Measurements from ENCODE around the gene AOAH. TPM values are rescaled to one million over a fixed set of nuclear protein-coding genes. Genes with fewer than 3 reads are reported as not detected.

The AOAH gene
- total and polyA plus RNA-seq, 2 experiments from 2014 or later, result not detected

DNA sequence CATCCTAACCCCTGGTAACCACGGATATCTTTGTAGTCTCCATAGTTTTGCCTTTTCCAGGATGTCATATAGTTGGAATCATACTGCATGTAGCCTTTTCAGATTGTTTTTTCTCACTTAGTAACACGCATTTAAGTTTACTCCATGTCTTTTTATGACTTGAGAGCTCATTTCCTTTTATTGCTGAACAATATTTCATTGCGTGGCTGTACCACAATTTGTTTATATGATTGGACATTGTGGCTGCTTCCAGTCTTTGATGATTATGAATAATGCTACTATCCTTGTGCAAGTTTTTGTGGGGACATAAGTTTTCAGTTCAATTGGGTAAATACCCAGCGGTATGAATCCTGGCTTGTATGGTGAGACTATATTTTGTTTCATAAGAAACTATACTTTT, 60.8 kb downstream of the AOAH start:
- H3K4me1 ChIP-seq (ENCODE audit: low read depth), result peaks cover 19% of the 10 kb centered on the region
- H3K36me3 ChIP-seq, result no peaks in the 10 kb centered on the region
- H3K27ac ChIP-seq, result no peak overlapping the region
- no peak overlapping the region for H3K4me3 ChIP-seq
- H3K27me3 ChIP-seq, result no peaks in the 10 kb centered on the region
- TF ChIP-seq, protein P1, sequence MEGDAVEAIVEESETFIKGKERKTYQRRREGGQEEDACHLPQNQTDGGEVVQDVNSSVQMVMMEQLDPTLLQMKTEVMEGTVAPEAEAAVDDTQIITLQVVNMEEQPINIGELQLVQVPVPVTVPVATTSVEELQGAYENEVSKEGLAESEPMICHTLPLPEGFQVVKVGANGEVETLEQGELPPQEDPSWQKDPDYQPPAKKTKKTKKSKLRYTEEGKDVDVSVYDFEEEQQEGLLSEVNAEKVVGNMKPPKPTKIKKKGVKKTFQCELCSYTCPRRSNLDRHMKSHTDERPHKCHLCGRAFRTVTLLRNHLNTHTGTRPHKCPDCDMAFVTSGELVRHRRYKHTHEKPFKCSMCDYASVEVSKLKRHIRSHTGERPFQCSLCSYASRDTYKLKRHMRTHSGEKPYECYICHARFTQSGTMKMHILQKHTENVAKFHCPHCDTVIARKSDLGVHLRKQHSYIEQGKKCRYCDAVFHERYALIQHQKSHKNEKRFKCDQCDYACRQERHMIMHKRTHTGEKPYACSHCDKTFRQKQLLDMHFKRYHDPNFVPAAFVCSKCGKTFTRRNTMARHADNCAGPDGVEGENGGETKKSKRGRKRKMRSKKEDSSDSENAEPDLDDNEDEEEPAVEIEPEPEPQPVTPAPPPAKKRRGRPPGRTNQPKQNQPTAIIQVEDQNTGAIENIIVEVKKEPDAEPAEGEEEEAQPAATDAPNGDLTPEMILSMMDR (IDR thresholded peaks at IDR 0.05; ENCODE audit: low read depth, low read length), result no peak
- no peaks in the 10 kb centered on the region for H3K9me3 ChIP-seq (ENCODE audit: low read depth)
- DNase-seq (ENCODE audit: low read depth in 1 of 2, low spot score in 1 of 2), result no peak

DNA sequence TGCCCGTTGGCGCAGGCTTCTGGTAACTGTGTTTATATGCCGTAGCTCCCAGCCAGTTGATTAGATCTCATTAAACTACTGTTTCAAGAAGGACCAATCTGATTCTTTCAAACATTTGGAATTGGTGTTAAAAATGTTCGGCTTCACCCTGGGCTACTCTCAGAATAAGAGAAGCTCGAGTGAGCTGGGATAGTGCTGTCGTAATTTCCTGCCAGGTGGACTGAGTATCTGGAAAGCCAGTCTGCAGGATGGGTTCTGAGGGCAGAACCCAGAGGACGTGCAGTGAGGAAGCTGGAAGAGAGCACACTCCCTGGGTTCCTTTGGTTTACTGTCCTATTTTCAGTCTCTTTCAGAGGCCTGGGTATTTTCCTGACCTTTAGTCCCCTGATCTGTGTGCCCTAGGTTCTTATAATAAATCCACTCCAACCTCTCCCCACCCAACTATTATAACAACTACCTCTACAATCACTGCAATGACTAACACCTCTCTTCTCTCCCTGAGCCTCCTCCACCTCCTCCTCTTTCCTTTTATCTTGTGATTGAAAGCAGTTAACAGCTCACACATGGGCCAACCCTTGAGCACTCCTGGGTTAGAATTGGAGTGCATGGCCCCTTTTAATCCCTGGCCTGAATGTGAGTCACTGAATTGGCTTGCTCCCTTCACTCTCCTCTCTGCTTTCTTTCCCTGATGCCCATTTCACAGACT, 63.0 kb downstream of the AOAH start:
- no peak overlapping the region for H3K4me3 ChIP-seq
- H3K27ac ChIP-seq, result peak overlapping the region; percentile 26
- DNase-seq (ENCODE audit: low read depth in 1 of 2, low spot score in 1 of 2), result peak in 1 of 2 donors; percentile 34
- no peaks in the 10 kb centered on the region for H3K36me3 ChIP-seq
- H3K4me1 ChIP-seq (ENCODE audit: low read depth), result peaks cover 19% of the 10 kb centered on the region
- H3K27me3 ChIP-seq, result no peaks in the 10 kb centered on the region
- H3K9me3 ChIP-seq (ENCODE audit: low read depth), result no peaks in the 10 kb centered on the region
- TF ChIP-seq, protein P1 (IDR thresholded peaks at IDR 0.05; ENCODE audit: low read depth, low read length), result no peak

DNA sequence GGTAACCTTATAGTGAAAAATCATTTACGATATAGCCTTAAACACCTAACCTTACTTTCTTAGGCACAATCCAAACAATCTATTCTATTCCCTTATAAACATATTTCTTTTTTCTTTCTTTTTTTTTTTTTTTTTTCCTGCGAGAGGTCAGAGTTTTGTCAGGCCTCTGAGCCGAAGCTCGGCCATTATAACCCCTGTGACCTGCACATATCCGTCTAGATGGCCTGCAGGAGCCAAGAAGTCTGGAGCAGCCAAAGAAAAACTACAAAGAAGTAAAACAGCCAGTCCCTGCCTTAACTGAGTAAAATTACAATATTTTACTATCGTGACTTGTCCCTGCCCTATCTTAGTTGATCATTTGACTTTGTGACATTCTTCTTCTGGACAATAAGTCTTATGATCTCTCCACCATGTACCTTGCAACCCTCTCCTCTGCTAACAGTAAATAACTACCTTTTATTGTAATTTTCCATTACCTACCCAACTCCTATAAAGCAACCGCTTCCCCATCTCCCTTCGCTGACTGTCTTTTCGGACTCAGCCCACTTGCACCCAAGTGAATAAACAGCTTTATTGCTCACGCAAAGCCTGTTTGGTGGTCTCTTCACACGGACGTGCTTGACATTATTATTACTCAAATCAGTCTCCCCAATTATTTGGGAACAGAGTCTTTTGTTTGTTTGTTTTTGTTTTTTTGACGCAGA, 64.5 kb downstream of the AOAH start:
- Histone ChIP-seq H3K27ac (no peak overlapping the region), H3K4me3 (no peak overlapping the region), H3K27me3 (no peaks in the 10 kb centered on the region), H3K4me1 (ENCODE audit: low read depth) (peaks cover 19% of the 10 kb centered on the region), H3K9me3 (ENCODE audit: low read depth) (no peaks in the 10 kb centered on the region), H3K36me3 (no peaks in the 10 kb centered on the region)
- TF ChIP-seq, protein P1 (IDR thresholded peaks at IDR 0.05; ENCODE audit: low read depth, low read length), result no peak
- no peak for DNase-seq (ENCODE audit: low read depth in 1 of 2, low spot score in 1 of 2)

DNA sequence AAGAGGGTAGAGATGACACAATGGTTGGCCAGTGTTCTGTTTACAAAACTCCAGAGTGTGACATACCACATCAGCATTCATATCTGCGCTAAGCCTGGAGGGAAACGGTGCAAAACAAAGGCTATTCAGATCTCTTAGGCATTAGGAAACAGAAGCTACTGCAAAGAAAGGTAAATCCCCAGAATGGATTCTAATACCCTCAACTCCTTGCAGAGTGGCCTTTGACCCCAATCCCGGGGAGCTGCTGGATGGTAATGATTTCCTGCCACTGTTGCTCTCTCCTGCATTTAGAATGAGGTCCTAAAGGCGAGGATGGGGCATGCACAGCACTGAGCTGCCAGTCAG, 65.2 kb downstream of the AOAH start:
- DNase-seq (ENCODE audit: low read depth in 1 of 2, low spot score in 1 of 2), result peak in 1 of 2 donors; percentile 69
- H3K4me3 ChIP-seq, result no peak overlapping the region
- H3K27me3 ChIP-seq, result no peaks in the 10 kb centered on the region
- H3K27ac ChIP-seq, result no peak overlapping the region
- H3K4me1 ChIP-seq (ENCODE audit: low read depth), result peaks cover 21% of the 10 kb centered on the region
- no peaks in the 10 kb centered on the region for H3K36me3 ChIP-seq
- no peaks in the 10 kb centered on the region for H3K9me3 ChIP-seq (ENCODE audit: low read depth)
- TF ChIP-seq, protein P1 (IDR thresholded peaks at IDR 0.05; ENCODE audit: low read depth, low read length), result no peak

DNA sequence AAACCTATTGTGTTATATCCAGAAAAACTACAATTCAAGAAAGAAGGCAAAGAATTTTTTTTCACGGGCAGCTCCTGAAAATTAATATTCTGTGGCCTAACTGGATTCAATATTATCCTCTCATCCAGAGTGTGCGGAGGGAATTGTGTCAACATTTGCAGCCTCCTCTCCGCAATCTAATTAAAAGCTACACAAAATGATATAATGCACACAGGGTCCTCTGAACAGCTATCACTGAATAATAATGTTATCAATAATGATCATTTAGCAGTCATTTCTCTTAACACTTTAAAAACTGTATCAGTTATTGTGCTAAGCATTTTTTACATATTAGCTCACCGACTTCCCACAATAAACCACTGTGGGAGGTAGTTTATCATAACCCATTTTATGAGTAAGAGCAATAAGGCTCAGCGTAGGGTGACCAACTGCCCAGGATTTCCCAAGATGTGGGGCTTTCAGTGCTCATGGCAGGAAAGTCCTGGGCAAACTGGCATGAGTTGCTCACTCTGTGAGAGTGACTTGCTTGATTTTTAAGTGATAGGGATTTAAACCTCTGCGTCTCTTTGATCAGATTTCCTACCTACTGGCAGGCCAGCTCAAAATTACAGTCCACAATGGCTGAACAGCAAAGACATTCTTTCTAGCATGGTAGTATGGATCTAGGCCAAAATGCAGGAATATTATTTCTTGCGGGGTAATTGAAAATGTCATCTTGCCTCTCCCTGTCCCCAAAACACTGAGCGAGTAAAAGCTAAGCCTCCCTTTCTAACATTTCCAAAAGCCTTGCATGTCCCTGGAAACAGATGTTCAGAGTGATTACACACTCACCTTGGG, 65.7 kb downstream of the AOAH start:
- Histone ChIP-seq H3K4me1 (ENCODE audit: low read depth) (peaks cover 27% of the 10 kb centered on the region), H3K27me3 (no peaks in the 10 kb centered on the region), H3K27ac (no peak overlapping the region), H3K9me3 (ENCODE audit: low read depth) (no peaks in the 10 kb centered on the region), H3K4me3 (no peak overlapping the region), H3K36me3 (no peaks in the 10 kb centered on the region)
- DNase-seq (ENCODE audit: low read depth in 1 of 2, low spot score in 1 of 2), result peak in 1 of 2 donors; percentile 87
- TF ChIP-seq, protein P1 (IDR thresholded peaks at IDR 0.05; ENCODE audit: low read depth, low read length), result no peak

Data from cardiac muscle cell (in vitro differentiated cells and primary cell).